Lower lobe of right lung (tissue), 2 donors: ENCODE measurements around the gene CLDN34. TPM values are rescaled to one million over a fixed set of nuclear protein-coding genes. Genes with fewer than 3 reads are reported as not detected.

ENCODE experiments used
- ATAC-seq, 2 donors: fragments of 200-7000 bp; cut with Tn5 transposase; one replicate each; pipeline ENCODE4 v1.9.1; 2020 to 2022; ENCODE audit warnings: mild to moderate bottlenecking in 2 of 2, moderate library complexity in 2 of 2
- DNase-seq: peaks from one replicate; pipeline ENCODE4 v3.0.0-alpha.2; 2020
- H3K27ac ChIP-seq: fragments of 200-600 bp; one replicate; pipeline ENCODE4 v1.8.0; 2022
- H3K27me3 ChIP-seq: fragments of 200-600 bp; one replicate; pipeline ENCODE4 v1.8.0; 2022; ENCODE audit warnings: low read depth
- H3K36me3 ChIP-seq: fragments of 200-600 bp; one replicate; pipeline ENCODE4 v1.8.0; 2022; ENCODE audit warnings: mild to moderate bottlenecking
- H3K4me1 ChIP-seq: fragments of 200-600 bp; one replicate; pipeline ENCODE4 v1.8.0; 2022
- H3K4me3 ChIP-seq: fragments of 200-600 bp; one replicate; pipeline ENCODE4 v1.8.0; 2022; ENCODE audit warnings: mild to moderate bottlenecking
- H3K9me3 ChIP-seq: fragments of 200-600 bp; one replicate; pipeline ENCODE4 v1.8.0; 2022
- CTCF ChIP-seq: fragments of 200-600 bp; IDR thresholded peaks from one replicate; pipeline ENCODE4 v1.8.0; 2022; ENCODE audit warnings: antibody characterized with exemption, mild to moderate bottlenecking
- intact Hi-C: fragments of 100-400 bp; cut with DNase I; formaldehyde crosslinking; loops from one replicate; pipeline ENCODE4 v1.11.0; 2022
- total RNA-seq: library from RNA; stranded (reverse); fragmentation: NEBNext Ultra II Directional; extraction: Animal tissue kit (Norgen Biotek cat#: 25700); gene quantifications from one replicate; pipeline ENCODE4 v1.2.1, GENCODE V29; 2021
- donor health status: DM: no; HTN: yes; CAD: no; lungs with severe emphysema.

The CLDN34 gene
- total RNA-seq, 1 donor from 2014 or later: 0.50 TPM

GRCh38 chrX:10009741-10010140, 42.6 kb downstream of the CLDN34 start:
- Histone ChIP-seq H3K36me3 (no peaks in the 10 kb centered on the region), H3K4me1 (peaks cover 22% of the 10 kb centered on the region), H3K4me3 (no peak overlapping the region), H3K27me3 (no peaks in the 10 kb centered on the region), H3K27ac (no peak overlapping the region), H3K9me3 (no peaks in the 10 kb centered on the region)
- intact Hi-C loops: loop anchor here (10.0 kb wide), 1 partner anchor 105 kb away; no protein-coding TSS in a partner anchor
- ATAC-seq (no peak), DNase-seq (no peak)
- no peak for TF ChIP-seq CTCF

GRCh38 chrX:10010686-10011085, 43.5 kb downstream of the CLDN34 start:
- H3K36me3 ChIP-seq: no peaks in the 10 kb centered on the region
- TF ChIP-seq CTCF: no peak
- ATAC-seq: peak in 1 of 2 donors; percentile 38
- H3K9me3 ChIP-seq: no peaks in the 10 kb centered on the region
- H3K4me3 ChIP-seq: no peak overlapping the region
- intact Hi-C loops: loop anchor here (10.0 kb wide), 1 partner anchor 104 kb away; no protein-coding TSS in a partner anchor
- no peaks in the 10 kb centered on the region for H3K27me3 ChIP-seq
- H3K27ac ChIP-seq: no peak overlapping the region
- no peak for DNase-seq
- peaks cover 22% of the 10 kb centered on the region for H3K4me1 ChIP-seq

GRCh38 chrX:10011261-10011931, 44.2 kb downstream of the CLDN34 start:
- Histone ChIP-seq H3K9me3 (no peaks in the 10 kb centered on the region), H3K27me3 (no peaks in the 10 kb centered on the region), H3K4me3 (no peak overlapping the region), H3K36me3 (no peaks in the 10 kb centered on the region), H3K4me1 (peaks cover 22% of the 10 kb centered on the region), H3K27ac (peak overlapping the region; percentile 24)
- intact Hi-C loops: loop anchor here (10.0 kb wide), 1 partner anchor 103 kb away; no protein-coding TSS in a partner anchor
- TF ChIP-seq CTCF: no peak
- DNase-seq: no peak
- no peak for ATAC-seq

GRCh38 chrX:10011991-10012390, 44.8 kb downstream of the CLDN34 start:
- no peaks in the 10 kb centered on the region for H3K27me3 ChIP-seq
- H3K9me3 ChIP-seq: no peaks in the 10 kb centered on the region
- peak overlapping the region; percentile 24 for H3K27ac ChIP-seq
- TF ChIP-seq CTCF: no peak
- H3K4me1 ChIP-seq: peaks cover 23% of the 10 kb centered on the region
- peak; percentile 52 for DNase-seq
- H3K4me3 ChIP-seq: no peak overlapping the region
- ATAC-seq: no peak
- no peaks in the 10 kb centered on the region for H3K36me3 ChIP-seq
- intact Hi-C loops: loop anchor here (10.0 kb wide), 1 partner anchor 103 kb away; no protein-coding TSS in a partner anchor

GRCh38 chrX:10014462-10015354, 47.5 kb downstream of the CLDN34 start:
- H3K4me1 ChIP-seq: peaks cover 37% of the 10 kb centered on the region

More at GRCh38 chrX:10014462-10015354, 47.5 kb downstream of the CLDN34 start:
- intact Hi-C loops: loop anchor here (10.0 kb wide), 1 partner anchor 100 kb away; no protein-coding TSS in a partner anchor
- peak overlapping the region; percentile 91 for H3K27ac ChIP-seq
- ATAC-seq: peak; percentile 90 to 96
- H3K4me3 ChIP-seq: peak overlapping the region; percentile 62
- no peaks in the 10 kb centered on the region for H3K36me3 ChIP-seq
- H3K9me3 ChIP-seq: no peaks in the 10 kb centered on the region
- no peak for TF ChIP-seq CTCF
- DNase-seq: peak; percentile 93
- H3K27me3 ChIP-seq: no peaks in the 10 kb centered on the region
